GM04503 (cell line): ENCODE measurements around the gene PHACTR1.
"Not testable (repeated sequence)": the region's sequence is repeated elsewhere in the genome, so short reads cannot be mapped to it uniquely, and the experiment has no call there.

Experiments
- DNase-seq: peaks from one replicate; pipeline ENCODE4 v3.0.0-alpha.2; 2012; ENCODE audit warnings: low read depth

PHACTR1 gene

DNA sequence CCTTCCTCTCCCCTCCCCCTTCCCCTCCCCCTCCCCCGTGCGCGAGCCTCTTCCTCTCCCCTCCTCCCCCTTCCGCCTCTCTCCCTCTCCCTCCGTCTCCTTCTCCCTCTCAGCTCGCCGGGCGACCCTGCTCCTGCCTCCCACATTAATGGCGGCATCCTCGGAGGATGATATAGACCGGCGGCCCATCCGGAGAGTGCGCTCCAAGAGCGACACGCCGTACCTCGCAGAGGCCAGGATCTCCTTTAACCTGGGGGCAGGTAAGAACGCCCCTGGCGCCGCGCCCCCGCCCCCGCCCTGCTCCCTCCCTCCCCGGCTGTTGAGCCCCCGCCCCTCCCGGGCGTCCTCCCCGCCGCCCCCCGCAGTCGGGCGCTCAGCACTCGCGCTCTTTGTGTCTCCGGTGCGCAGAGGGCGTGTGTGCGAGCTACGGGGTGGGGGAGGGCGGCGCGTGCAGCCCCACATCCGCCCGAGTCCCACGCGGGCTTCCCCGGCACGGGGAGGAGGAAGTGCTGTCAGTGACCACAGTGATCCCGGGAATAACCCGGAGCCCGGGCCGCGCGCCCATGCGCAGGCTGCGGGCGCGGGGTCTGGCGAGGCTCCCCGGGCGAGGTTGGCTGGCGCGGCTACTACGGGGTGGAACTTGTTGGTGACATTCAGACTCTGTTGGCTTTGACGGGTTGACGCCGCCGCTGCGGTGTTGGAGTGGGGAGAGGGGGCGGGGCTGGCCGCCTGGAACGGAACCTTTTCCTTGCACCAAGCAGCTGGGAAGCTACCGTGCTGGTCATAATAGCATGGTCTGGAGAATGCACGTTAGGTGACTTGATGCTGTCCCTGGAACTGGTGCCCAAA lies 33.2 kb downstream of the PHACTR1 start:
- DNase-seq, result no peak

DNA sequence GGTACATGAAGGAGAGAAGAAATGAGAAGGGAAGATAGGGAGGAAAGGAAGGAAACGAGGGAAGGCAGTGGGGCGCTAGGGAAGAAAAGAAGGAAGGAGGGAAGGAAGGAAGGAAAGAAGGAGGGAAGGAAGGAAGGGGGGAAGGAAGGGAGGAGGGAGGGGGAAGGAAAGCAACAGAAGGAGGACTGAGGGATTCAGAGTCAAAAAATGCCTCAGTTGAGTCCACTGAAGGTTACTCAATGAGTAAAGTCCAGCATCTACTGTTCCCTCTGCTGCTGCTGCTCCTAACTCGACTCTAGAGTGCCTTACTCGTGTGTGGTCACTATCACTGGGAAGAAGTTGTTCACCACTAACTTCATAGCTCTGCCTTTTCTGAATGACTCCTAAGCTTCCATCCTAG lies 33.8 kb downstream of the PHACTR1 start:
- DNase-seq, result no peak

DNA sequence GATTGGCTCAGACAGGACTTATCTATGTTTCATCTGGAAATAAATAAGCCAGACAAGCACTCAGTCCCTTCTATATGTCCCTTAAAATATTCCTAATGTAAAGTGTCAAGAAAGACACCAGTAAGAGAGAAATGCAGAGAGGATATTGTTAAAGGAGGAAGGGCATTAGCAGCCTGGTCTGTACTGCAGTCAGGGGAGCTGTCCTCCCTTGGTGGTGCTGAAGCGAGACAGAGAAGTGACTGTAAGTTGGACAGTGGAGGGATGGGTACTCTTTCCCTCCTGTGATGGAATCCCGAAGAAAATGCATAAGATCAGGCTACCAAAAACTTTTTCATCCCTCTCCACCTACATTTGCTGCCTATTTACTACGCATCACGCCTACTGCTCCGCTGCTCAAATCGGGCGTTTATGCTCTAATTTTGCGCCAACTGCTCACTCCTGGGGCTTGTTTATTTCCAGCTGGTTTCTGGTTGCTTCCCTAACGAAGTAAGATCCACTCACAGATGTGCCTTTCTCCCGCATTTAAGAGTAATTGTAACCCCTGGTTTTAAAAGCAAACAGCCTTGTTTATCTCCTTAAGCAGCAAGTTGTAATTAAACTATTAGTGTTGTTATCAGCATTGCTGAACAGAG lies 35.2 kb downstream of the PHACTR1 start:
- no peak for DNase-seq

DNA sequence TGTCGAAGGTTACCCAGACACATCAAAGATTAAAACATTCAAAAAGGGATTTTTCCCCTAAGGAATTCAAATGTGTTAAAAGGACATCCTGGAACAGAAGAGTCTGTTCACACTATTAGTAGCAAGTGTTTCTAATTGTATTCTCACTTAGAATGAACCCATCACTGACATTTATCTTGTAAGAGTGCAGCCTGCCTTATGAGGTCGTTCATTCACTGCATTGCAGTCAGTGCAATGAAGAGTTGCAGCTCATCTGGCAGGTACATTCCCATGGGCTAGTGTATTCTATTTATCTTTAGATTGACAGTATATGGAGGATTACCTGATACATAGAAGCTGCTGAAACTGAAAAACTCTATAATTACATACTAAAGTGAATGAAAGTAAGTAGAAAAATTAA lies 36.5 kb downstream of the PHACTR1 start:
- DNase-seq, result no peak

DNA sequence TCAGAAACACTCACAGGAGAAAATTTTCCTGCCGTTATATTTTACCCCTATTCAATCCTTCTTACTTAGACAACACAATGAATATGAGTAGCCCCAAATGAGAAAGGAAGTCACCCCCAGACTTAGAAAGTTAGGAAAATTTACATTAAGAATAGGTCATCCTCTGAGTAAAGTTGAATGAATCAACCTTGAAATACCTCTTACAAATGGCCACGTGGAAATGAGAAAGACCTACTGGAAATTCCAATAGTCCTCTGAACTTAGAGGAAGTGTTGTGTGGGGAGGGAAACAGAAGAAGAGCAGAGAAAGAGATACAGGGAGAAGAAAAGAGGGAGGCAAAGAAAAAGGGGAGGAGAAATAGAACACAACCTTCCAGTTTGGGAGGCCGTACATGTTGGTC lies 43.7 kb downstream of the PHACTR1 start:
- DNase-seq, result no peak

GRCh38 chr6:12760911-12761310 lies 44.3 kb downstream of the PHACTR1 start:
- DNase-seq, result no peak

DNA sequence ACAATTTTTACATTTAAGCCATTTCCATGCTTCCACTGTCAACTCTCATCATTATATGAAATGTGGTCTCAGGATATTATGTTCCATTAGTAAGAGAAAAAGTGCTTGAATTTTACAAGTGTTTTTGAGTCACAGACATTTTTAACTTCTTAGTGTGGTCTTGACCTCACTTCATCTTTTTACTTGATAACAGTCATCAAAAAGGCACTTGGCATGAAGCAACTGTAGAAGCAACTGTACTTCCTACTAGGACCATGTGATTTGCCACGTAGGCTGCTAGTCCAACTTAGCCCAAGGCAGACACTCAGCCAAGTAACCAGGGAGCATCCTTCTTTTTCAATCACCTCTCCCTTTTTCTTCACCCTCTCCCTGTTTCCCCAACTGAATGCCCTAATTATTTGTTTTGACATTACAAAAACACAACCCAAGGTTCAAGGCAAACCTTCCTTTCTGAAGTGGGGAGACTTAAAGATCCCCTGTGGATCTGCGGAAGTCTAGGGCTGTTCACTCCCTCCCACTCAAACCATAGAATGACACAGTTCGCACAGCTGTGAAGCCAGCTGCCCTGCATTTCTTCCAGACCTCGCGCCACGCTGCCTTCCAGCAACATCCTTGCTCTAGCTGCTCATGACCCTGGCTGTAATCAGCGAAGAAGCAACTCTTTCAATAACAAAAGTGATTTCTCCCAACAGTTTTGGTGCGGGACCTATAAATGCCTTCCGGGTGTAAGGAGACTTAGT lies 45.0 kb downstream of the PHACTR1 start:
- peak; percentile 84 for DNase-seq

DNA sequence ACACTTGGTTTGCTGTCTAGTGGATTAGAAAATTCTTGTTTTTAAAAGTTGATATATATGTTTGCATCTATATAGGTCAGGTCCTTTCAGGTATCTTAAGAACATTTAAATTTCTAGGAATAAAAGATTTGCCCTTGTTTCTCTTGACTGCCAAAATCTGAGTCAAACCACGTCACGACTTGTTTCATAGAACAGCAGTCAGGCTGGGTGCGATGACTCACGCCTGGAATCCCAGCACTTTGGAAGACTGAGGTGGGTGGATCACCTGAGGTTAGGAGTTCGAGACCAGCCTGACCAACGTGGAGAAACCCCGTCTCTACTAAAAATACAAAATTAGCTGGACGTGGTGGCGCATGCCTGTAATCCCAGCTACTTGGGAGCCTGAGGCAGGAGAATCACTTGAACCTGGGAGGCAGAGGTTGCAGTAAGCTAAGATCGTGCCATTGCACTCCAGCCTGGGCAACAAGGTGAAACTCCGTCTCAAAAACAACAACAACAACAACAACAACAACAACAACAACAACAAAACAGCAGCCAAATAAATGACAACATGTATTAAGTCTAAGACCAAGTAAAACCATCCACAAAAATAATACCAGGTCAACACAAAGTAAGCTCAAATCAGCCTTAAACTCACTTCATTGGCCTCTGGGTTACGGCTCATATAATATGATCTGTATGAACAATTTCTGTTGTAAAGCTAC lies 46.3 kb downstream of the PHACTR1 start:
- not testable (repeated sequence) for DNase-seq

DNA sequence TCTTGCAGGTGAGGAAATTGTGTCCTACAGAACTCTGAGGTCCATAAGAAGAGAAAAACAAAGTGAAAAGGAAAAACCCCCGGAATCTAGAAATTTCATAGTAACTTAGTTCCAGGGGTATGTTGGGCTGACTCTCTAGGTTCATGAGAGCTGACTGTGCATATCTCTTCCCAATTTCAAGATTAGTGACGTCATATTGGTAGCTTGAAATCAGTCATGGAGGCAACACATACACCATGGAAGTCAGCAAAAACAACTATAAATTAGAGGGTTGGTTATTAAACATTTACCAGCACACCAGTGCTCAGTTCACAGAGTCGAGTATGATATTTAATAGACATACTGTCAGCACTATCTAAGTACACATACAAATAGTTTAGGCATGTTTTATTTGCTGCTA lies 49.8 kb downstream of the PHACTR1 start:
- DNase-seq, result no peak

GRCh38 chr6:12767016-12767415 lies 50.4 kb downstream of the PHACTR1 start:
- DNase-seq, result no peak

DNA sequence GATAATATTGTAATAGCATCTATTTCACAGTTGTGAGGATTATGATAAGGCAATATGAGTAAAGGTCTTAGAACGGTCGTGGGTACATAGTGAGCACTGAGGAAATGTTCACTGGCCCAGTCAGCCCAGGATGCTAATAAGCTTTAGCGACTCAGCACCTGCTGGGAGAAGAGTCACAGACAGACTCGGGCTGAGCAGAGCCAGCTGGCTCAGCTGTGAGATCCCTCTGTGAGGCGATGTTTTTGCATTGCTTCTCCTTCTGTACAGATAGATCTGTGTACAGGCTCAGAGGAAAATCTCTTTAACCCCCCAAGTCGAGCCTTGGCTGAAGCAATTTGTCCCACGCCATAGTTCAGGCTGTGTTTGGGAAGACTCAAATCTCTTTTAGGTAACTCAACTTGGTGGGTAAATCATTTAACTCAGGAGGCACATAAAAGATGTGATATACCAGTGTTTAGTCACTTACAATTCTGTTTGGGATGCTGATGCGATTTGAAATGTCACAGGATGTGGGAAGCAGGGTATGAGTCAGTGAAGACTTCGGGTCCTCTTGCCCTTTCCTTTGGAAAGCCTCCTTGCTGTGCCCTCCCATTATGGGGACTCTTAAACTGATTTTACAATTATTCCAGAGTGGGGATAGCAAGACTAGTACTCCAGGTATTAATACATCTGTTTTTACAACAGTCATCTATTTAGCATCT lies 53.1 kb downstream of the PHACTR1 start:
- DNase-seq, result no peak

- DNase-seq, result no peak
These were observed 55.8 kb downstream of the PHACTR1 start for GRCh38 chr6:12772416-12772815.

- DNase-seq, result no peak
These were observed 59.7 kb downstream of the PHACTR1 start for GRCh38 chr6:12776291-12776690.

- DNase-seq, result no peak
These were observed 63.2 kb downstream of the PHACTR1 start for GRCh38 chr6:12779772-12780171.

DNA sequence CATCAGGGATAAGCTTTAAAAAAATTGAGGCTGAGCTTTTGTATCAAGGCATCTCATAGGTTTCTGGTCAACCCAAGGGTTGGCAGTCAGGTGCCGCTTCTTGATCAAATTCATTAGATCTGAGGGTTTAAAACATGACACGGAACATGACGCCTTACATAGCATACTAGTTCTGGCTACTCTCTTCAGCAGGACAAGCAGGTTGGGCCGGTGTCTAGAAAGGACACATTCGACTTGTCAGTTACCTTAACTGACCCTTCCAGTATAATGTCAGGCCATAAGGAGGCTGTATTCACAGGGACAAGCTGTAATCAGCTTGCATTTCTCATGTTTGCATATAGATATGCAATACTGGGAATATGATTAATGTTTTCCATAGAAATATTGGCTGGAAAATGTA lies 65.6 kb downstream of the PHACTR1 start:
- no peak for DNase-seq

DNA sequence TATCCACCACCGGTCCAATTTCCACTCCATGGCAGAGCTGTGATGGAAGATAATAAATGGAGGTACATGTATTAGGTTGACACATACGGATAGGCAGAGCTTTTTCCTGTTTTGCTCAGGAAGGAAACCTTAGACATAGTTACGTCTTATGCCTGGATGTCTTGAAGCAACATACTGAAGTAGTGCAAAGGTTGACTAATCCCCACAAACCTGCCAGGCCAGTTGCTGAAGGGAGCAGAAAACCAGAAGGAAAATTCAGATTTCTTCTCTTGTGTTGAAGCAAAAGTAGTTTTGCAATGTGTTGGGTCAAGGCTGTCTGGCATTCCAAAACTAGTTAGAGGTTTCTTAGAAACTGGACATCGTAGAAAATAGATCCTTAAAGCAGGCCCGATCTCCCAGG lies 68.7 kb downstream of the PHACTR1 start:
- no peak for DNase-seq

DNA sequence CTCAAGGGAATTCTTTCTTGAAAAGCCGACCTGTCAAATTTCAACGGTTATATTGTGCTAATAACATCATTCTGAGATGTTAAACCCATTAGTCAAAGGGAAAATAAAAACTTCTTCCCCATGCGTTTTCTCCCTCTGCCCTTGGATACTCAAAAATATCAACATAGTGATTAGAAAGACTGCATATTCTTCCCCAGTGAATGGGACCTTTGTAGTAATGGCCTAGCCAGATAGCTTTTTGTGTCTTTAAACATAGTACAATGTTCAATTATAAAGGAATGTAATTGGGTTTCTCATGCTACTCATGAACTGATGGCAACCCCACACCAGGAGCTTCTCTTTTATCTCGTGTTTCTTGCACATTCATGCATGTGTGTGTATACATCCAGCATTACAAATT lies 69.4 kb downstream of the PHACTR1 start:
- DNase-seq, result no peak

DNA sequence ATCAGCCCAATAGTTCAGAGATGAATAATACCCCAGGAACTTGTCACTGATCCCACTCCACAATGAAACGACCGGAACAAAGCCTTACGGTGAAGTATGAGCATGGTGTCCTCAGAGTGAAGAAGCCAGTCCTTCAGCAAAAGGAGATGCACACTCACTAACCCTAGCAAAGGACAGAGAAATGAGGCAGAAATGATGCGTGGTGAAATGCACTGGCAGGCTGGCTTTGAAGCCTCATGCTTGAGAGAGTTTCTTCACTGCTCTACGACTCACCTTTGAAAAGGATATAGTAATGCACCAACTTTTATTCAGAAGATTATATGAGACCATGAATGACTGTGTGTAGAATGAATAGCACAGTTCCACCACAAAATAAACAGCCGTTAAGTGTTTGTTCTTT lies 74.8 kb downstream of the PHACTR1 start:
- DNase-seq, result no peak

GRCh38 chr6:12798326-12798725 lies 81.8 kb downstream of the PHACTR1 start:
- DNase-seq, result no peak

- no peak for DNase-seq
These were observed 83.6 kb downstream of the PHACTR1 start for GRCh38 chr6:12800120-12800519.

GRCh38 chr6:12801141-12801540 lies 84.6 kb downstream of the PHACTR1 start:
- no peak for DNase-seq

DNA sequence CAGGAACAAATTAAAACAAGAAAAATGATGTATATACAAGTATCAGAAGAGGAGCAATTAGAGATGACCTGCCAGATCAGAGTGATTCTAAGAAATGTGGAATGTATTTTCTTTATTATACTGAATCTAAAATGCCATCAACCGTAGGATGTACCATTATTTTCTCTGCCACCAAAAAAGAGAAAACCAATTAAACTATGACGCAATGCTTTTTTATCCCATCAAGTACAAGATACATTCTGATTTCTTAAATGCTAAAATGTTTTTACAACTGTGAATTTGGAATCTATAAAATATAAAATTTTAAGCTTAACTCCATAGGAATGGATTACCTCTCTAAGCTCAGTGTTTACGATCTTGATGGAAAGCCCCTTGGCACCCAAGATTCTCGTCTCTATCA lies 85.9 kb downstream of the PHACTR1 start:
- no peak for DNase-seq
